ENCODE results near the gene CRYZL1. TPM values are rescaled to one million over a fixed set of nuclear protein-coding genes. Genes with fewer than 3 reads are reported as not detected.

Gene CRYZL1
- 25.8 and 70.6 TPM in 2 replicates for total RNA-seq (ENCODE audit: low replicate concordance)

- peak within 1 kb of the TSS; percentile 85 for H3K4me3 ChIP-seq (ENCODE audit: low read depth, low read length)
These were observed at the start of gene CRYZL1 for GRCh38 chr21:33641352-33642026. Gene CRYZL1, minus strand, starts transcription at chr21:33641741. Its CDS starts 10,190 bp downstream, at chr21:33631551.

GRCh38 chr21:33690874-33691273 lies 49.3 kb upstream of the CRYZL1 start:
- H3K4me3 ChIP-seq (ENCODE audit: low read depth, low read length): no peak overlapping the region
- no peak for DNase-seq (ENCODE audit: low read depth)
- TF ChIP-seq, protein P1, sequence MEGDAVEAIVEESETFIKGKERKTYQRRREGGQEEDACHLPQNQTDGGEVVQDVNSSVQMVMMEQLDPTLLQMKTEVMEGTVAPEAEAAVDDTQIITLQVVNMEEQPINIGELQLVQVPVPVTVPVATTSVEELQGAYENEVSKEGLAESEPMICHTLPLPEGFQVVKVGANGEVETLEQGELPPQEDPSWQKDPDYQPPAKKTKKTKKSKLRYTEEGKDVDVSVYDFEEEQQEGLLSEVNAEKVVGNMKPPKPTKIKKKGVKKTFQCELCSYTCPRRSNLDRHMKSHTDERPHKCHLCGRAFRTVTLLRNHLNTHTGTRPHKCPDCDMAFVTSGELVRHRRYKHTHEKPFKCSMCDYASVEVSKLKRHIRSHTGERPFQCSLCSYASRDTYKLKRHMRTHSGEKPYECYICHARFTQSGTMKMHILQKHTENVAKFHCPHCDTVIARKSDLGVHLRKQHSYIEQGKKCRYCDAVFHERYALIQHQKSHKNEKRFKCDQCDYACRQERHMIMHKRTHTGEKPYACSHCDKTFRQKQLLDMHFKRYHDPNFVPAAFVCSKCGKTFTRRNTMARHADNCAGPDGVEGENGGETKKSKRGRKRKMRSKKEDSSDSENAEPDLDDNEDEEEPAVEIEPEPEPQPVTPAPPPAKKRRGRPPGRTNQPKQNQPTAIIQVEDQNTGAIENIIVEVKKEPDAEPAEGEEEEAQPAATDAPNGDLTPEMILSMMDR (IDR thresholded peaks at IDR 0.05; ENCODE audit: insufficient read depth, low read length): no peak

More at GRCh38 chr21:33641352-33642026, at the start of gene CRYZL1:
- peak; percentile 100 for DNase-seq (ENCODE audit: low read depth)
- TF ChIP-seq, protein P1 (IDR thresholded peaks at IDR 0.05; ENCODE audit: insufficient read depth, low read length): no peak

GRCh38 chr21:33688353-33688752 lies 46.8 kb upstream of the CRYZL1 start:
- H3K4me3 ChIP-seq (ENCODE audit: low read depth, low read length): no peak overlapping the region
- peak; percentile 49 for DNase-seq (ENCODE audit: low read depth)
- TF ChIP-seq, protein P1 (IDR thresholded peaks at IDR 0.05; ENCODE audit: insufficient read depth, low read length): no peak

GRCh38 chr21:33687634-33688033 lies 46.1 kb upstream of the CRYZL1 start:
- TF ChIP-seq, protein P1 (IDR thresholded peaks at IDR 0.05; ENCODE audit: insufficient read depth, low read length): no peak
- no peak for DNase-seq (ENCODE audit: low read depth)
- H3K4me3 ChIP-seq (ENCODE audit: low read depth, low read length): no peak overlapping the region

DNA sequence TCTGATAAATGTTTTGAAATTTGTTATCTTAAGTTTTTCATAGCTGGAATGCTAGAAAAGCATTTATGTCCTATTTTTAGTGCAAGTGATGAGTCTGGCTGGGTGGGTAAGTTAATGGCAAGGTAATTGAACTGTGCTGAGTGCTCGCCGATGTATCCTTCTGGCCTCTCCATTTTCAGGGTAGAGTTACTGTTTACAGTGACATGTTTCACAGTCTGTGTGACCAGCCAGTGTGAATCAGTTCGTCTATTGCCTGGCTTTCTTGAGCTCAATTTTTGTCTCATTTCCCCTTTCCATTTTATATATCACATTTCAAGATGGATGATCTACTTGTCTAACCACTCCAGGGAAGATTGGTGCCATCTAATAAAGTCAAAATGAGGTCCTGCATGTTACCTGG lies 44.8 kb upstream of the CRYZL1 start:
- H3K4me3 ChIP-seq (ENCODE audit: low read depth, low read length): no peak overlapping the region
- TF ChIP-seq, protein P1 (IDR thresholded peaks at IDR 0.05; ENCODE audit: insufficient read depth, low read length): no peak
- DNase-seq (ENCODE audit: low read depth): no peak

- DNase-seq (ENCODE audit: low read depth): peak; percentile 69
- TF ChIP-seq, protein P1 (IDR thresholded peaks at IDR 0.05; ENCODE audit: insufficient read depth, low read length): no peak
- no peak overlapping the region for H3K4me3 ChIP-seq (ENCODE audit: low read depth, low read length)
These were observed 44.2 kb upstream of the CRYZL1 start for GRCh38 chr21:33685613-33686197.

Measured in fibroblast of the aortic adventitia (primary cell).